Parathyroid adenoma (tissue), 2 donors: ENCODE results near the gene LRRC59.

Experiments
- H2AFZ ChIP-seq: fragments of 300-600 bp; sonication (generic); one replicate; pipeline ENCODE4 v1.7.0; 2017; ENCODE audit warnings: antibody characterized with exemption, mild to moderate bottlenecking
- H3K27ac ChIP-seq: fragments of 300-600 bp; sonication (generic); one replicate; pipeline ENCODE4 v1.7.0; 2017
- H3K27me3 ChIP-seq: fragments of 300-600 bp; sonication (generic); one replicate; pipeline ENCODE4 v1.7.0; 2017; ENCODE audit warnings: low read length; ENCODE audit not compliant: control insufficient read depth, insufficient read depth
- H3K36me3 ChIP-seq: fragments of 300-600 bp; sonication (generic); one replicate; pipeline ENCODE4 v1.7.0; 2017; ENCODE audit warnings: low read length; ENCODE audit not compliant: control insufficient read depth, insufficient read depth
- H3K4me1 ChIP-seq: fragments of 300-600 bp; sonication (generic); one replicate; pipeline ENCODE4 v1.7.0; 2017; ENCODE audit warnings: control low read depth
- H3K4me2 ChIP-seq: fragments of 300-600 bp; sonication (generic); one replicate; pipeline ENCODE4 v1.7.0; 2017; ENCODE audit warnings: low read length
- H3K4me3 ChIP-seq: fragments of 300-600 bp; sonication (generic); one replicate; pipeline ENCODE4 v1.7.0; 2017; ENCODE audit warnings: low read depth, low read length
- H3K79me2 ChIP-seq: fragments of 300-600 bp; sonication (generic); one replicate; pipeline ENCODE4 v1.7.0; 2017; ENCODE audit warnings: control low read depth
- H3K9ac ChIP-seq: fragments of 300-600 bp; sonication (generic); one replicate; pipeline ENCODE4 v1.7.0; 2017; ENCODE audit warnings: mild to moderate bottlenecking
- H3K9me3 ChIP-seq: fragments of 300-600 bp; sonication (generic); one replicate; pipeline ENCODE4 v1.7.0; 2017; ENCODE audit warnings: low read length; ENCODE audit not compliant: control insufficient read depth
- TF ChIP-seq, protein P1 (sequence below): fragments of 300-600 bp; sonication (generic); IDR thresholded peaks from one replicate; pipeline ENCODE4 v1.7.0; 2017; ENCODE audit warnings: antibody characterized with exemption, mild to moderate bottlenecking
- donor health status: primary hyperparathyroidism.

LRRC59 gene

DNA sequence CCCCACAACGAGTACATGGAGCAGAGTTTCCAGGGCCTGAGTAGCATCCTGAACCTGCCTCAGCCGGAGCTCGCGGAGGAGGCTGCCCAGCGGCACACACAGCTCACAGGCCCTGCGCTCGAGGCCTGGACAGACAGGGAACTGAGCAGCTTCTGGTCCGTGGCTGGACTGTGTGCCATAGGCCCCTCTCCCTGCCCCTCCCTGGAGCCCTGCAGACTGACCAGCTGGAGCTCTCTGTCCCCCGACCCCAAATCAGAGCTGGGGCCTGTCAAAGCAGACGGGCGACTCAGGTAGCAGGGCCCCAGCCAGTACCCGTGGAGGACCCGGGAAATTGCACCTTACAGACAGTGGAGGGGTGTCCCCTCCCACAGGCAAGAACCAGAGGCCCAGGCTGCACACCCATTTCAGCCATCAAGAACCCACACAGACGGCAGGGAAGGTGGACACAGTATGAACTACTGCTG lies 37.3 kb downstream of the LRRC59 start:
- H3K79me2 ChIP-seq, result no peaks in the 10 kb centered on the region
- no peak overlapping the region for H3K9ac ChIP-seq
- TF ChIP-seq, protein P1, sequence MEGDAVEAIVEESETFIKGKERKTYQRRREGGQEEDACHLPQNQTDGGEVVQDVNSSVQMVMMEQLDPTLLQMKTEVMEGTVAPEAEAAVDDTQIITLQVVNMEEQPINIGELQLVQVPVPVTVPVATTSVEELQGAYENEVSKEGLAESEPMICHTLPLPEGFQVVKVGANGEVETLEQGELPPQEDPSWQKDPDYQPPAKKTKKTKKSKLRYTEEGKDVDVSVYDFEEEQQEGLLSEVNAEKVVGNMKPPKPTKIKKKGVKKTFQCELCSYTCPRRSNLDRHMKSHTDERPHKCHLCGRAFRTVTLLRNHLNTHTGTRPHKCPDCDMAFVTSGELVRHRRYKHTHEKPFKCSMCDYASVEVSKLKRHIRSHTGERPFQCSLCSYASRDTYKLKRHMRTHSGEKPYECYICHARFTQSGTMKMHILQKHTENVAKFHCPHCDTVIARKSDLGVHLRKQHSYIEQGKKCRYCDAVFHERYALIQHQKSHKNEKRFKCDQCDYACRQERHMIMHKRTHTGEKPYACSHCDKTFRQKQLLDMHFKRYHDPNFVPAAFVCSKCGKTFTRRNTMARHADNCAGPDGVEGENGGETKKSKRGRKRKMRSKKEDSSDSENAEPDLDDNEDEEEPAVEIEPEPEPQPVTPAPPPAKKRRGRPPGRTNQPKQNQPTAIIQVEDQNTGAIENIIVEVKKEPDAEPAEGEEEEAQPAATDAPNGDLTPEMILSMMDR, result no peak
- no peaks in the 10 kb centered on the region for H3K36me3 ChIP-seq
- H3K27me3 ChIP-seq, result no peaks in the 10 kb centered on the region
- no peak overlapping the region for H3K4me2 ChIP-seq
- no peak overlapping the region for H2AFZ ChIP-seq
- H3K4me1 ChIP-seq, result peaks cover 6% of the 10 kb centered on the region
- no peak overlapping the region for H3K27ac ChIP-seq
- H3K9me3 ChIP-seq, result no peaks in the 10 kb centered on the region
- no peak overlapping the region for H3K4me3 ChIP-seq

DNA sequence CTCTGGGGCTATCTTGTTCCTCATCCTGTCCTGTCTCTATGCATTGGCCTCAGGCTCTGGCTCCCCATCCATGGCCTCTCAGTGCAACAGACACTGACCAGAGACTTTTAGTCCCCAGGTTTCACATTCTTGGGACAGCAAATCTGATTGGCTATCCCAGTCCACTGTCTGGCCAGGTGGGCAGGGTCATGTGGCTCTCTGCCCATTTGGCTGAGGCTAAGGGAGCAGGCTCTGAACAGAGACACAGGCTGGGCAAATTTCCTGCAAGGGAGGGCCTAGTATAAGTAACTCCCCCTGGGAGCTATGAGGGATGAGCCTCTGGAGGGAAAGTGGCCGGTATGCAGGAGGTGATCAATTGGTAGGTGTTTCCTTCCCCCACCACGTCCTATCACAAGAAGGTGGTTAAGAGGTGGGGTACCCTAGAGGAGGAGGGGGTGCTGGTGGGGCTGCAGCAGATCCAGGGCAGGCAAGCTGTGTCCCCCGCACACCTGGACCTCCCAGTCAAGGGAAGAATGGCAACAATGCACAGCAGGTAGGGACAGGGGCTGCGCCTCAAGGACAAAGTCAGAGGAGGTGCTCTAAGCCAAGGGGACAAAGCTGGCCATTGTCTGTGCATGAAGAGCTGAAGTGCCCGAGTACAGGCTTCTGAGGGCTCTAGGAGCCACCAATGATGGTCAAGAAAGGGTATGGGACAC lies 38.2 kb downstream of the LRRC59 start:
- H3K4me3 ChIP-seq, result no peak overlapping the region
- peaks cover 6% of the 10 kb centered on the region for H3K4me1 ChIP-seq
- no peak overlapping the region for H3K27ac ChIP-seq
- H3K79me2 ChIP-seq, result peaks cover 2% of the 10 kb centered on the region
- no peaks in the 10 kb centered on the region for H3K36me3 ChIP-seq
- no peaks in the 10 kb centered on the region for H3K27me3 ChIP-seq
- H3K9me3 ChIP-seq, result no peaks in the 10 kb centered on the region
- H3K9ac ChIP-seq, result no peak overlapping the region
- H2AFZ ChIP-seq, result no peak overlapping the region
- TF ChIP-seq, protein P1, result no peak
- no peak overlapping the region for H3K4me2 ChIP-seq

DNA sequence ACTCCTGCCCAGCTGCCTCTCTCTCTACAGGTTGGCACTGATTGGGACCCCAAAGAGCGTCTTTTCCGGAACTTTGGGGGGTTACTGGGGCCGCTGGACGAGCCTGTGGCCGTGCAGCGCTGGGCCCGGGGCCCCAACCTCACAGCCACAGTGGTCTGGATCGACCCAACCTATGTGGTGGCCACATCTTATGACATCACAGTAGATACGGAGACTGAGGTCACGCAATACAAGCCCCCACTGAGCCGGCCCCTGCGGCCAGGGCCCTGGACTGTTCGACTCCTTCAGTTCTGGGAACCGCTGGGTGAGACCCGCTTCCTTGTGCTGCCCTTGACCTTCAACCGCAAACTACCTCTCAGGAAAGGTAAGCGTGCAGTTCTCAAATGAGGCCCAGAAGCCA lies 39.1 kb downstream of the LRRC59 start:
- Histone ChIP-seq H3K4me3 (no peak overlapping the region), H3K4me1 (peaks cover 6% of the 10 kb centered on the region), H3K9me3 (no peaks in the 10 kb centered on the region), H3K4me2 (no peak overlapping the region), H3K27ac (no peak overlapping the region), H3K27me3 (no peaks in the 10 kb centered on the region), H3K36me3 (no peaks in the 10 kb centered on the region), H2AFZ (no peak overlapping the region), H3K79me2 (peaks cover 3% of the 10 kb centered on the region), H3K9ac (no peak overlapping the region)
- TF ChIP-seq, protein P1, result no peak

DNA sequence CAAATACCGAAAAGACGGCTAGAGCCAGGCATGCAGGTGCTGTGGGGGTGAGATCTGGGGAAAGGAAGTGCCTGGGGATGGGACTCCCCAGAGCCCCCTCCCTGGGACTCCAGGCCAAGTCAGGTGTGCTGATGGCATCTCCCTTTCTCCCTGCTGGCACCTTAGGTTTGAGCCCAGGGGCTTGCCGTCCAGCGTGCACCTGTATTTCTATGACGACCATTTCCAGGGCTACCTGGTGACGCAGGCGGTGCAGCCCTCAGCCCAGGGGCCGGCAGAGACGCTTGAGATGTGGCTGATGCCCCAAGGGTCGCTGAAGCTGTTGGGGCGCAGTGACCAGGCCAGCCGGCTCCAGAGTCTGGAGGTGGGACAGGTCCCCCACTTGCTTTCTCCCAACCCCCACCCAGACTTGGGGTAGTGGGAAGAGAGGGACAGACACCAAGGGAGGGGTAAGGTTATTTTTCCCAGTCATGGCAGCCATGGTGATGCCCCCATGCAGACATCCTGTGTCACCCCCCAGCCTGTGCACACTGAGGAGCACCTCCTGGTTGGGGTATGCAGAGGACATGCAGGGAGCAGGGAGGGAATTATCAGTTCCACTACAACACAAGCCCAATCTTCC lies 40.3 kb downstream of the LRRC59 start:
- H3K9ac ChIP-seq, result no peak overlapping the region
- H3K79me2 ChIP-seq, result peaks cover 3% of the 10 kb centered on the region
- no peaks in the 10 kb centered on the region for H3K27me3 ChIP-seq
- no peaks in the 10 kb centered on the region for H3K4me1 ChIP-seq
- TF ChIP-seq, protein P1, result no peak
- no peak overlapping the region for H2AFZ ChIP-seq
- H3K4me2 ChIP-seq, result no peak overlapping the region
- H3K9me3 ChIP-seq, result no peaks in the 10 kb centered on the region
- no peaks in the 10 kb centered on the region for H3K36me3 ChIP-seq
- no peak overlapping the region for H3K4me3 ChIP-seq
- H3K27ac ChIP-seq, result no peak overlapping the region
